Activated T-cell treated with anti-CD3 and anti-CD28 coated beads for 48 hours (primary cell): ENCODE measurements around the gene EGR2.
A peak's percentile ranks its signal among the peaks of the same experiment; 100 is the strongest.

Experiments used
- DNase-seq: peaks from one replicate; pipeline ENCODE4 v3.0.0-alpha.2; 2020; ENCODE audit warnings: low read depth

The EGR2 gene

DNA sequence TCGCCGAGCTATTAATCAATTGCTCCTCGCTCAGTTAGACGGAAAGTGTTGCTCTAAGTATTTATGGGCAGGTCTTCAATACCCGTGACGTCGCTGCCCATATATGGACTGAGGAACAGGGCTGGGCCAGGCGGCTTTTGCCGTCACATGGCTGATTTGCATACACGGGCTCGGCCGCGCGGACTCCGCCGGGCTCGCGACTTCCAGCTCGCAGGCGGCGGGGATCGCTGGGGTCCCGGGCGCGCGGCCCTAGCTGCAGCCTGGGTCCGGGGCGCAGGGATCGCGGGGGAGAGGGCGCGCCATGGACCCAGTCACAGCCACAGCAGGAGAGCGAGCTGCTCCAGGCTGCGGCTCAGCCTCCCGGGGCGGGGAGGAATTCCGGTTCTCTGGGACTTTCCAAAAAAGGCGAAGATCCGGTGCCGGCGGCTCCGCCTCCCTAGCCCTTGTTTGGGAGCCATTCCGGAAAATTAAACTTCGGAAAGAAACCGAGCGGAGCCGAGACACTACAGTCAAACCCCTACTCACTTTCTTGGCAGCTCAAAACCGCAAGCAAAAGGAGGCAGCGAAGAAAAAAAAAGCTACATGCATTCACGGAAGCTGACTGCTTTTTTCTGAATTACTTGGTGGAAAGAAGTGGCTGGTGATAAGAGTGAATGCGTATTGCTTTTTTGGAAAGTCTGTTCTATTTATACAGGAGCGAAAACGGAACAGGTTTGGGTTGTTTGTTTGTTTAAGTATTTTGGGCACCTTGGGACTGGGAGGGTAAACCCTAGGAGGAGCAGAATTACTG, at the start of gene EGR2:
TSS of gene EGR2 (minus strand) at position 36 of the 790 bp plus-strand sequence. CDS start 337 bp downstream, outside the sequence.
- peak; percentile 90 for DNase-seq

DNA sequence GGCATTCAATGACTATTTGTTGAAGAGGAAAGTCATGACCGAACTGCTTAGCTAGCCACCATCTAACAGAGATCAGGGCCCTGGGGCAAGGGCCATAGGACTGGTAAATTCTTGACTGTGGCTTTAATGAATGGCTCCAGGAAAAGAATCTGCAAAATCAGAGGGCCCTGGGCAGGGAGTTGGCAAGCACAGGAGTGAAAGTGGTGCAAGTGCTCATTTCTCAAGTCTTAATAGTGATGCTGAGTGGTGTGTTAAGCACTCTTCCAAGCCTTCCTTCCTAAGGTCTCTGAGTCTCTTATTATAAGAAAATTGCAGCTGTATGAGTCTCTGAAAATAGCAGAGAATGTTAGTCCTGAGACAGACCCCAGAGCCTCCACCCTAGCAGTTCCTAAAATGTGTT, 46.3 kb upstream of the EGR2 start:
- no peak for DNase-seq

DNA sequence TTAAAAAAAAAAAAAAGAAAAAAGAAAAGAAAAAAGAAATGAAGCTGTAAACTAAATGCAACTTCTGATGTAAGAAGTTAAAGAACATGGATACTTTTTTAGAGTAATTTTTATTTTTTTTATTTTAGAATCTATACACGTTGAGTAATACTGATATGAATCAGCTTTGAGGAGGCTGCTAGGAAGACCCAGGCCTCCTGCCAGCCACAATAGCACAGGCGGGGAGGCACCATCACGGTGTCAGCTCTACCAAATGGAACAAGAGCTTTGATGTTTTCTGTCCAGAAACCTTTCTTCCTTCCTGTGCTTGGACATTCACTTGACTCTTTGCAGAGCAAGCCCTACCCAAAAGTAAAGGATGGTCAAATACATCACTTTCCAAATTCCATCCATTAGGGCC, 45.3 kb upstream of the EGR2 start:
- DNase-seq = no peak

DNA sequence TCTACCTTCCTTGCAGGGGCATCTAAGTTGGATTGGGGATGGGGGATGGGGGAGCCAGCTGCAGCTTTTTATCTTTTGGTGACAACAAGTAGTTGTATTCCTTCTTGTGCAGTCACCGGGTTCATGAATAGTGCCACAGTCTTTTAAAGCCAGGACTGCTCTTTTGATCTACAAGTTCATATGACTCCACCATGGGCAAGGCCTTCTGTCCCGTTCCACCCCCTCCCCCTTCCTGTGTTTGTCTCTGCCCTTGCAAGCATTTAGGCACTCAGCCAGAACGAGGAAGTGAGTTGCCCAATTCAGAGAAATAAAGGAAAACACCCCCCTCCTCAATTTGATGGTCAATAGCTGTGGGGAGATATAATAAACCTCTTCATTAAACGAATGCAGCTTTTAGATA, 44.8 kb upstream of the EGR2 start:
- DNase-seq = no peak

DNA sequence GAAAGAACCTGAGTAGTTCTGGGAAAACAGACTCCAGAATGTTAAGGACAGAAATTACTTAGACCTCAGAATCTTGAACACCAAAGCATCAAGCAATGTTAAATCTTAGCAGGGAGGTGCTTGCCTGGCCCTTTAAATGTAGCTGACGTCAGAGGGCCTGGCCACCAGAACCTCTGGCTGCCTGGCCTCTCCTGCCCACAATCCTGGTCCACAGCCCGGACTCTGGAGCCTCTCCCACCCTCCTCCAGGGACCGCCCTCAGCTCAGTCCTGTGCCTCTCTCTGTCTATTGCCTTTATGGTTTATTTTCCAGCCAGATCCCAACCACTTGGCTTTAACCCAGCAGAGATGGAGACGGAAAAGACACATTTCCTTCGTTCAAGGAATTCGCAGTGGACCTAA, 42.2 kb upstream of the EGR2 start:
- no peak for DNase-seq

DNA sequence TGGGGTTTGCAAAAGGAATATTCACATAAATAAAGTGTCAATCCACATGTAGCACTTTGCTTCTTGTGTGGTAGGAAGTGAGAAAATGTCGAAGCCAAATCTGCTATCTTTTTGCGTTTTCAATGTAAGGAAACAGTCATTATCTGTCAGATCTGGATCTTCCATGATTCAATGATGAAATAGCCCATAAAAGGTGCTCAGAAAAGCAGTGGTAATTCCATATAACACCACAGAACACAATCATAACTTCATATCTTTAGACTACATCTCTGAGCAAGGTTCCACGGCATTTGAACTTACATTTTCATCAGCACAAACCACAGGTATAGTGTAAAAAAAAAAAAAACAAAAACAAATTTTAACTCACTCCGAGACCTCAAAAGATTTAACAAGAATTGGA, 39.9 kb upstream of the EGR2 start:
- DNase-seq = no peak

DNA sequence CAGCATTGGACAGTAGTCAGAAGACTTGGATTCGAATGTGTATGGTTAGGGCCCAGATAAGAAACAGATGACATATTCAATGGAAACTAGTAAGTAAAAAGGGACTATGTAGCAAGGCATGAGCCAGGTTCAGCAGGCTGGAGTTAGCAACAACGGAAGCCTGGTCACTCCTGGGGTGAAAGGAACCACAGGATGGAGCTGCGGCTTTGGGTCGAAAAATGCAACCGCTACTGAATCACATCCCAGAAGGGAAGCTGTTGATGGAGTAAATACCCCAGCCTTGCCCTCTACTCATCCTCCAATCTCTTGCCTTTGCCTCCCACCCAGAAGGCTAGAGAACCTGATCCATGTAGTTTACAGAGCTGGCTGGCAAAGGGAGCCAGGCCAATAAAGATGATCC, 37.5 kb upstream of the EGR2 start:
- peak; percentile 61 for DNase-seq

DNA sequence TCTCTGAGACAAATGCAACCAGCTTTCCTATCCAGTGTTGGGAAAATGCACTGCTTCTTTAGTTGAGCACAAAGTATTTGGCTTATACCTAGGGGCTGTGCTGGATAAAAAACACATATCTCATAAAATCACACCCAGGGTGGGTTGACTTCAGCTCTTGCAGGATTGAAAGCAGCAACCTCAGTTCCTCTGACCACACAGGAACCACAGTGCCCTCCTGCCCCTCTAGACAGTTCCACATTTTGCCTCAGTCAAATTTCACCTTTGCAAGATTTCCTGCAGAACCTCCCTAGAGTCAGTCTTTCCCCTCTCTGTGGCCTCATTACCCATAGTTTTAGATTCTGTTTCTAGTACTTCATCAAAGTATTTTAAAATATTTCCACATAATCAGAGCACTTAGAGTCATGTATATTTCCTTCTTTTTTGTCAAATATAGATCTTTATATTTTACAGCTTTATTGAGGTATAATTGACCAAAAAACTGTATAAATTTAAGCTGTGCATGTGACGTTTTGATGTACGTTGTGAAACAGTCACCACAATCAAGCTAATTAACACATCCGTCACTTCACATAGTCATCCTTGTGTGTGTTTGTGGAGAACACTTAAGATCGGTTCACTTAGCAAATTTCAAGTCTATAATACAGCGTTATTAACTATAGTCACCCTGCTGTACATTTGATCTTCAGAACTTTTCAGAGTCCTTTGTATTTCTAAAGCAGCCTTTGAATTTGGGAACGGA, 37.0 kb upstream of the EGR2 start:
- DNase-seq = peak; percentile 45

DNA sequence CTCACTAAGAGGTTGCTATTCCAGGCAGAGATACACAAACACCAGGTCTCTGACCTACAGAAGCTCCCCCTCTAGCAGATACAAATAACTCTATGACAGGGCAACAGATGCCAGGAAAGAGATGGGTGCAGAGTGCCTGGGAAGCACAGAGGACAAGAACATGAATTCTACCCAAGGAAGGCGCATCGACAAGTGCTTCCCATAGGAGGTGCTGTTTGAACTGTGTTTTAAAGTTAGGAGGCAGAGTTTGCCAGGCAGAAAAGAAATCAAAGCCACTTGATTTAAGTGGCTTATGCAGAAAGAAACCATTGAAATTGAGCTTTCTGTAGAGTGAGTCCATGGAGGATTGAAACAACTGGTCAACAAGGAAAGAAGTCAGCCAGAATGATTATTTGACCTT, 35.3 kb upstream of the EGR2 start:
- DNase-seq = no peak

DNA sequence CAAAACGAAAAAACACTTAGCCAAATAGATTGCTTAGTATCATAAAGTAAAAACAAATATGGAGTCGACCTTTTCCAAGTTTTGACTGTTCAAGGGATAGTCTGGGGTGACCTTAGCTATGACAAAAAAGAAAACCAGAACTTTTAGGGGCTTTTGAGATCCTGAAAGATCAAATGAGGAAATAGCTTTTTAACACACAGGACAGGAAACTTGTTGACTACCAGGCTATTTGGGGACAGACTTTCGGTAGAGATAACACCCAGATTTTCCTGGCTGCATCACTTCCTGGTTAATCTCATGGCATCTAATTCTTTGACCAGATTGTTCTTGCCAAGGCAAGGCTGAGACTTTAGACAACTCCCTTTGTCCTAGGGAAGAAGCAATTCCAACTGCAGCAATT, 34.5 kb upstream of the EGR2 start:
- no peak for DNase-seq

DNA sequence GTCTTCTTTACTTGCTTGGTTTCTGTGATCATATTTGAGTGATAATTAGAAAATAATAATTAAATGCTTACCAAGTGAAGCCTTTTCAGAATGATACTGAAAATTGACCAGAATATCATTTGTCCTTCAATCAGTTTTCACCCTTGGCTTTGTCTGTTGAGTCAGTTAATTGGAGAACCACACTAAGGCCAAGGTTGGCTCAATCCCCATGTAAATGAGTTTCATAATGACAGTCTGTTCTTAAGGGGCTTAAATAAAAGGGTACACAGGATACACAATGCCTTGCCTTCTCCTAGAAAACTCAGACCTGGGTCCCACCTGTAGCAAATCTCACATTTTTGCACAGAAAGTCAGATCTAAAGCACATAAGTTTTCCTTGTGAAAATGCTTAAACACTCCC, 31.3 kb upstream of the EGR2 start:
- no peak for DNase-seq

DNA sequence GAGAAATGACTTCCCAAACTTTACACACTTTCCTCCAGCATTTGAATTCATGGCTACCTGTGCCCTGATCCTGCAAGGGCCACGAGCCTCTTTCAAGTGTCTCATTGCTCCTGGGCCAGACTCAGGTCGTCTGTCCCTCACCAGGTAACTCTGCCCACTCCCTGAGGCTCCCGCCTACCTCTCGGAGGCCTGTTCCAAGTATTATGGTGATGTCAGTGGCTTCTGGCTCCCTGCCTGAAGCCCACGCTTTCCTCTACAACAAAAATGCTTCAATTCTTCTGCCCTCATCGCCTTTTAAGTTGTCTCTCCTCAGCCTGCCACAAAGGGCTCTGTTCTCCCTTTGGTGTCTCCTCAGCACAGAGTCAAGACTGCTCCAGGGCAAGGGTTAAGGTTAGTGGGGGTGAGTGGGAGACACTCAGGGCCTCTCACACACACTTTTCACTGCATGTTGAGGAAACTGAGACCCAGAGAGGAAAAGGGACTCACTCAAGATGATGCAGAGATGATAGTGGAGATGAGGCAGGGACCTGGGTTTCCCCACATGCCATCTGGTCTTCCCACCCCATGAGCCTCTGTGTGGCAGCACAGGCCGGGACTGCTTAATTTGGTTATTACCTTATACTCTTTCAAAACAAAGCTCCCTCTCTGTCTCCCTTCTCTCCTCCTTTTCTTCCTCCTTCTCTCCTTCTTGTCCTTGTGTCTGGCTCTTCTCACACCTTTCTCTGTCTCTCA, 28.3 kb upstream of the EGR2 start:
- DNase-seq = no peak

DNA sequence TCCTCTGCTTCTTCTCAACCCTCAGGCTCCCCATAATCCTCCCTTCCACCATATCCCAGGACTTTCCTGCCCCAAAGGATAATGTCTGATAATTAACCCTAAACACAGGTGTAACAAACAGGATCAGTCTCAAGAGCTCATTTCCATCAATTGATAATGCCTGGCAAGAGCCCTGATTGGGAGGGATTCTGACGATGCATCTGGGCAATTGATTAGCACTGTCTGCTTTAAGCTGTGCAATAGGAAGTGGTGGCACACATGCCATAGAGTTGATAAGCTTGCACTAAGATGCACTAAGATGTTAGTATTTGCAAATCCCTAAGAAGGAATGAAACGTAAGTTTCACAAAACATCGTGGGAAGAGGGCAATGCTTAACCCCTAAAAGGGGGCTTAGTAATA, 27.4 kb upstream of the EGR2 start:
- no peak for DNase-seq

DNA sequence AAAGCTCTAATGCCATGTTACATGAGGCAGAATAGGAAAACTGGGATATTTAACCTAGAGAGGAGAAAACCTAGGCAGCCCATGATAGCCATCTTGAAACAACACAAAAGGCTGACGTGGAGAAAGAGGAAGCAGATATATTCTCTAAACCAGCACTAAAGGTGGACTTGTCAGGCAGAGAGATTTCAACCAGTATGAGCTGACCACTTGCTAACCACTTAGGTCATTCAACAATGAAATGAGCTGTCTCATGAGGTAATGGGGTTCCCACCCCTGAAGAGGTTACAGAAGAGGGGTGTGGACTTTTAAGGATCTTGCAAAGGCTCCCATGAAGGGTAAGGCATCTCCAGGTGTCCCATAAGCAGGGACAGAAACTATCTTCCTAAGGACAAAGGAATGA, 26.8 kb upstream of the EGR2 start:
- no peak for DNase-seq

DNA sequence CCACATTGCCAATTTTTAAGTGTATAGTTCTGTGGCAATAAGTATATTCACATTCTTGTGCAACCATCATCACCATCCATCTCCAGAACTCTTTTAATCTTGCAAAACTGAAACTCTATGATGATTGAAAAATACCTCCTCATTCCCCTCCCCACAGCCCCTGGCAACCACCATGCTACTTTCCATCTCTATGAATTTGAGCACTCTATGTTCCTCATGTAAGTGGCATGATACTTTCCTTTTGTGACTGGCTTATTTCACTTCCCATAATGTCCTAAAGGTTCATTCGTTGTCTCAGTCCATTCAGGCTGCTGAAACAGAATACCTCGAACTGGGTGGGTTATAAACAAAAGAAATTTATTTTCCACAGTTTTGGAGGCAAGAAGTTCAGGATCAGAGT, 23.4 kb upstream of the EGR2 start:
- no peak for DNase-seq

DNA sequence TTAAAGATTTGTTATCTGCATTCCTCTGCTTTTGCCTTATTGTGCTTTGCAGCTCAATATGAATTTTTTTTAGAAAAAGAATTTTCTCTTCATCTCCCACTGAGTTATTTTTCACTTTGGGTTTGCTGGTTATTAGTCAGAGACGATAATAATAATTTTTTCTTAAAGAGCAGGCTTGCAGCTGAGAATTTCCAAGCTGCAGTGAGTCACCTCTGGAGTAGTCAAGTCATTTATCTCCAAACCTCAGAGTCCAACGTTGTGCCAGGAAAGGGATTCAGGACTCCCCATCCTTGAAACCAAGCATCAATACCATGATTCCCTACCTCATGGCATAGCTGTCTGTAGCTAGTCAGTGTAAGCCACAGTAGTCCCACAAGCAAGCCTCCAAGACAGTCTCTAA, 15.2 kb upstream of the EGR2 start:
- DNase-seq = no peak

DNA sequence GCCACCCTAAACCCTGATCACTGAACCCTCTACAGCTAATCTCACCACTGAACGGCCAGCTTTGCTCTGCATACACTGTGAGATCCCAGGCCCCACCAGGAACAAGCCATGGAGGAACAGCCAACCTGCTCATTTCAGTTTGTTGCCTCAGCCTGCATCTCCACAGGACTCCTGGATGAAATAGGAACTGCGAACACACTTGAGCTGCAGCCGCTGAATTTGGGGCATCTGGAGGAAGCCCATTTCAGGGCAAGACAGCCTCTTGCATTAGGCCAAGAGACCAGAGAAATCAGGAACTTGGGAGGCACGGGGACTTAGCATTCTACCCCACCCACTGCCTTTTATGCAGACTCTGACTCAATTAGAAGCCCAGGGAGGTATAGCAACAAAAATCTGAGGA, 14.5 kb upstream of the EGR2 start:
- no peak for DNase-seq

DNA sequence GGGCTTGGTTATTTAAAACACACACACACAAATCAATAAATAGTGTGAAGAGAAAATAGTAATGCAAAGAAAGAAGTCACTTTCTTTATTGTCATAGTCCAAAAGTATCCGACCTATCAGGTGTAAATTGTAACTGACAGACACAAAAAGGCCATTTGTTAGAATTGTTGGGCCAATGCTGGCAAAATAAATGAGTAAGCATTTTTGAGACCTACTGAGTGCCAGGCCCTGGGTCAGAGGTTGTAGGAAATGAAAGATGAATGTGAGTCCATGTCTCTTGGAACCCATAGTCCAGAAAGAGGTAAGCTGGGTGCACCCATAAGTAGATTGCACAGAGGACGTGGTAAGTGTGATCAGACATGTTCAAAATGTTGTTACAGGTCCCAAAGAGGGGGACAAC, 13.5 kb upstream of the EGR2 start:
- no peak for DNase-seq

DNA sequence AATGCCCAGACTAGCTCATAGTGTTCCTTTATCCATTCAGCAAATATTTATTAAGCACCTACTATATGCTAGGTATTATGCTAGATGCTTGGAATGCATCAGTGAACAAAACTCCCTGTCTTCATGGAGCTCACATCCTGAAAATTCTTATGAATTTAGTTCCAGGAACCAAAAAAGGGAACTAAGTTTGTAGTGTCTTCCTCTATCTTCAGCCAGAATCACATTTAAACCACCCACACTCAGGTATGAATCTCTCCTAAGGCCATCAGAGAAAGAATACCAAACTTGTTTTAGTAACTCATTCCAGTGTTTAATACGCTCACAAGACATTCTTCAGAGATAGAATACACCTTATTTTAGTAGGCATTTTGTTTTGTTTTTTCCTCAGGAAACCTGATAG, 10.1 kb upstream of the EGR2 start:
- no peak for DNase-seq

DNA sequence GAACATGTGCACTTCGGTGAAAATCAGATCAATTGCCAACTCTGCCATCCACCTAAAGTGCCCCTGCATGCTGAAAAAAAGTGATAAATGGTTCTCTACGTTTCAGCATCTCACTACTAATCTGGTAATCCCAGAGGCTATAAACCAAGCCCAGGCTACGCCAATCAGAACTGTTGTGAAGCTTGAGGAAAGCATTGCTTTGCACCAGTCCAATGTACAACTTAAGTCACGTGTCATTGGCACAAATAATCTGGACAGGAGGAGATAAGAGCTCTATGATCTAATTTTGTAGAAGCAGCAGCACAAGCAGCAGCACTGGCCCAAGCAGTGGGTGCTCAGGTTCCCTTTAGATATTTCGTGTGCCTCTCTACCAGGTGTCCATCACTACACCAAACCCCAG, 4.4 kb upstream of the EGR2 start:
- no peak for DNase-seq

DNA sequence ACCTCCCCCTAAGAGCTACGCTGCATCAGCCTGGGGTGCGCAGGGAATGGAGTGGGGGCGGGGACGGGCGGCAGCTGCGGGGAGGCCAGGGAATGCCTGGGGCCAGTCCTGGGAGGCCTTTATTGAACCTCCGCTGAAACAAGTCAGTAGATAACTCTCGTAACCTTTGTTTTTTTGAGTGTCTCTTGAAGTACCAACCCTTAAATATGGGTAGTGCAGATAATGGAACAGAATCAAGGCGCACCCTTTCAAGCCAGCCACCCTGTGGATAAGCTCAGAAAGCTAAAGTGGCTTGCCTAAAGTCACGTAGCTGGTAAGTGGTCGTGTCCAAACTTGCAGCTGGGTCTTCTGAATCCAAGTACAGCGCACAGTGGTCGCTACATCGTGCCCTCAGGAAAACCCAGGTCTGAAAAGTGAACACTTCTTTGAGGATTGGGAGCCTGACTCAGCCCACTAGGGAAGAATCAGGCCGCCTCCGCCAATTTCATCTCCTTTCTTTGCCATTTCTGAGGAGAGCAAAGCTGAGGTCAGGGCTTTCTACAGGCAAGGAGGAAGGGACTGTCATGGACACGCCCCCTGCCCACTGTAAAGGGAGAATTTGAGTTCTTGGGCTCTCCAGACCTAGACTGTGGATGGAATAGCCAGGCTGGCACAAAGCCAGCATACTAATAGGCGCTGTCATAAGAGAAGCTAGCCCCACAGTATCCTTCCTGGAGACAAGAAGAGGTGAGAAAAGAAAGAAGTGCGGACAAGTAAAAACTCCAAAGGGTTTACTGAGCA, 3.2 kb upstream of the EGR2 start:
- no peak for DNase-seq

DNA sequence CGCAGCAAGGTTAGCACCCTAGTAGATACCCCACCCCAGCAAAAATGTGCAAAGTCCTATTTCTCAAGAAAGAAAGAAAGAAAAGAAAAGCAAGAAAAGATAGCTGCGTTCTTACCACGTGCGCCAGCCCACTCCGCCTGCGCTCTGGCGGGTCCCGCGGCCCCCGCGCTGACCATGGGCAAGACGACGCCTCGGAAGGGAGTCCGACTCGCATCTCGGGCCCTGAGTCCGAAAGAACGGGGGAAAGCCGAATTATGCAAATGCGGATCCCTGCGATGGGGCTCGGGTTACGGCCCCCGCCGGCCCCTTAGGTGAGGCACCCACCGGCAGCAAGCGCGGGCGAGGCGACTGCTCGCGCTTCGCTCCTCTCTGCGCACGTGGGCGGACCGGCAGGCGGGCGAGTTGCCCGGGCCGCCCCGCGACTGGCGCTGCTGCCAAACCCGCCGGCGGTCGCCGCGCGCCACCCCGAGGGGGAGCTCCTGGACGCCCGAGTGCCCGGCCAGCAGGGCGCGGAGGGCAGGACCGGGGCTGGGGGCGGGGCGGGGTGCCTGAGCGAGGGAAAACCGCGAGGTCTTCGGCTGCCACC, 2.4 kb upstream of the EGR2 start:
- DNase-seq = peak; percentile 69
